Gastroesophageal sphincter (tissue), 3 donors: ENCODE results near the gene TMEM217.
"Not testable (repeated sequence)": the region's sequence is repeated elsewhere in the genome, so short reads cannot be mapped to it uniquely, and the experiment has no call there.

Experiments
- POLR2A ChIP-seq, 2 donors: fragments of 450-650 bp; IDR thresholded peaks; one replicate each; pipeline ENCODE4 v1.6.1; 2017; ENCODE audit warnings: antibody characterized with exemption in 2 of 2, mild to moderate bottlenecking in 2 of 2, moderate library complexity in 1 of 2
- TF ChIP-seq, protein P1 (sequence below), 4 experiments: fragments of 200-600 bp in 2 of 4; fragments of 450-650 bp in 2 of 4; sonication (generic) in 1 of 4; IDR thresholded peaks; one replicate each; pipeline ENCODE4 v1.5.1; 2017 to 2019; ENCODE audit warnings: antibody characterized with exemption in 4 of 4, mild to moderate bottlenecking in 2 of 4, moderate library complexity in 2 of 4

DNA sequence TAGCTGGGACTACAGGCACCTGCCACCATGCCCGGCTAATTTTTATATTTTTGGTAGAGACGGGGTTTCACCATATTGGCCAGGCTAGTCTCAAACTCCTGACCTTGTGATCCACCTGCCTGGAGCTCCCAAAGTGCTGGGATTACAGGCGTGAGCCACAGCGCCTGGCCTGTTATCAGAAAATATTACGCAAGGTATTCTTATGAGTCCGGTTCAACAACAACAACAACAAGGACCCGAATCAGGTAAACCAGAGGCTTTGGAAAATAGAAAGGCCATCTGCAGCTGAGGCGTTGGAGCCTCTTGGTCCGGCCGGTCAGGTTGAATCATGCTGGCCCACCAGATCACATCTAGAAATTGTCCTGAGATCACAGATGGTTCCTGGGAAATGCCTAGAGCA is 49.5 kb upstream of the TMEM217 start:
- TF ChIP-seq, protein P1, sequence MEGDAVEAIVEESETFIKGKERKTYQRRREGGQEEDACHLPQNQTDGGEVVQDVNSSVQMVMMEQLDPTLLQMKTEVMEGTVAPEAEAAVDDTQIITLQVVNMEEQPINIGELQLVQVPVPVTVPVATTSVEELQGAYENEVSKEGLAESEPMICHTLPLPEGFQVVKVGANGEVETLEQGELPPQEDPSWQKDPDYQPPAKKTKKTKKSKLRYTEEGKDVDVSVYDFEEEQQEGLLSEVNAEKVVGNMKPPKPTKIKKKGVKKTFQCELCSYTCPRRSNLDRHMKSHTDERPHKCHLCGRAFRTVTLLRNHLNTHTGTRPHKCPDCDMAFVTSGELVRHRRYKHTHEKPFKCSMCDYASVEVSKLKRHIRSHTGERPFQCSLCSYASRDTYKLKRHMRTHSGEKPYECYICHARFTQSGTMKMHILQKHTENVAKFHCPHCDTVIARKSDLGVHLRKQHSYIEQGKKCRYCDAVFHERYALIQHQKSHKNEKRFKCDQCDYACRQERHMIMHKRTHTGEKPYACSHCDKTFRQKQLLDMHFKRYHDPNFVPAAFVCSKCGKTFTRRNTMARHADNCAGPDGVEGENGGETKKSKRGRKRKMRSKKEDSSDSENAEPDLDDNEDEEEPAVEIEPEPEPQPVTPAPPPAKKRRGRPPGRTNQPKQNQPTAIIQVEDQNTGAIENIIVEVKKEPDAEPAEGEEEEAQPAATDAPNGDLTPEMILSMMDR (IDR thresholded peaks at IDR 0.05) = not testable (repeated sequence)
- TF ChIP-seq POLR2A (IDR thresholded peaks at IDR 0.05) = not testable (repeated sequence)
